DOHH2 (cell line): Measurements from ENCODE around the gene LRTM1.

Experiments used
- H3F3A ChIP-seq: fragments of 200-600 bp; sonication (generic), shearing (Covaris generic); 2 replicates; pipeline ENCODE4 v1.6.0; 2016; ENCODE audit warnings: antibody characterized with exemption, mild to moderate bottlenecking; ENCODE audit not compliant: control insufficient read depth, insufficient read depth
- H3K27ac ChIP-seq: fragments of 200-600 bp; sonication (generic); 2 replicates; pipeline ENCODE4 v1.5.1; 2014; ENCODE audit warnings: low read depth, mild to moderate bottlenecking, low read length, moderate library complexity
- H3K27me3 ChIP-seq: fragments of 200-600 bp; sonication (generic); 2 replicates; pipeline ENCODE4 v1.6.1; 2014; ENCODE audit warnings: mild to moderate bottlenecking, low read length, mixed read lengths; ENCODE audit not compliant: control insufficient read depth
- H3K36me3 ChIP-seq: fragments of 200-600 bp; sonication (generic); 2 replicates; pipeline ENCODE4 v1.6.1; 2014; ENCODE audit warnings: mild to moderate bottlenecking, low read length, moderate library complexity, mixed read lengths; ENCODE audit not compliant: control insufficient read depth
- H3K4me1 ChIP-seq: fragments of 200-600 bp; sonication (generic); 2 replicates; pipeline ENCODE4 v1.6.1; 2014; ENCODE audit warnings: mild to moderate bottlenecking, low read length, mixed read lengths; ENCODE audit not compliant: control insufficient read depth
- H3K4me2 ChIP-seq: fragments of 200-600 bp; sonication (generic); 2 replicates; pipeline ENCODE4 v1.6.0; 2014; ENCODE audit warnings: mild to moderate bottlenecking, low read length, moderate library complexity
- H3K4me3 ChIP-seq: fragments of 200-600 bp; sonication (generic); 2 replicates; pipeline ENCODE4 v1.5.1; 2014; ENCODE audit warnings: mild to moderate bottlenecking, low read length, mixed read lengths
- H3K79me2 ChIP-seq: fragments of 200-600 bp; sonication (generic); 2 replicates; pipeline ENCODE4 v1.6.1; 2014; ENCODE audit warnings: mild to moderate bottlenecking, low read length, mixed read lengths; ENCODE audit not compliant: control insufficient read depth
- H3K9me2 ChIP-seq: fragments of 200-600 bp; sonication (generic); replicated peaks from 2 replicates; pipeline ENCODE4 v1.6.1; 2014; ENCODE audit warnings: mild to moderate bottlenecking, low read length, mixed read lengths; ENCODE audit not compliant: control insufficient read depth
- H3K9me3 ChIP-seq: fragments of 200-600 bp; sonication (generic); 2 replicates; pipeline ENCODE4 v1.6.1; 2014; ENCODE audit warnings: antibody characterized with exemption, low read length, mixed read lengths; ENCODE audit not compliant: control insufficient read depth, insufficient read depth
- H4K20me1 ChIP-seq: fragments of 200-600 bp; sonication (generic); 2 replicates; pipeline ENCODE4 v1.6.0; 2014; ENCODE audit warnings: low read depth, mild to moderate bottlenecking, antibody characterized with exemption, low read length, moderate library complexity; ENCODE audit not compliant: control insufficient read depth, insufficient read depth
- CTCF ChIP-seq: fragments of 200-600 bp; sonication (generic); IDR thresholded peaks from one replicate; pipeline ENCODE4 v1.5.1; 2014; ENCODE audit warnings: antibody characterized with exemption, mild to moderate bottlenecking, low read depth, low read length; ENCODE audit not compliant: poor library complexity, severe bottlenecking
- EZH2phosphoT487 ChIP-seq: fragments of 200-600 bp; sonication (generic); IDR thresholded peaks from 2 replicates; pipeline ENCODE4 v1.6.1; 2017; ENCODE audit warnings: borderline replicate concordance, mild to moderate bottlenecking, antibody characterized with exemption, low read length, moderate library complexity, mixed read lengths

Gene LRTM1

GRCh38 chr3:54962200-54962599 is 34.3 kb upstream of the LRTM1 start:
- Histone ChIP-seq H4K20me1 (no peaks in the 10 kb centered on the region), H3K27ac (no peak overlapping the region), H3F3A (no peaks in the 10 kb centered on the region), H3K9me2 (no peaks in the 10 kb centered on the region), H3K9me3 (no peaks in the 10 kb centered on the region), H3K27me3 (no peaks in the 10 kb centered on the region), H3K4me1 (no peaks in the 10 kb centered on the region), H3K36me3 (no peaks in the 10 kb centered on the region), H3K79me2 (no peaks in the 10 kb centered on the region), H3K4me3 (no peak overlapping the region), H3K4me2 (no peak overlapping the region)
- TF ChIP-seq EZH2phosphoT487 (no peak), CTCF (no peak)

GRCh38 chr3:54960701-54961100 is 32.8 kb upstream of the LRTM1 start:
- no peaks in the 10 kb centered on the region for H3K4me1 ChIP-seq
- no peaks in the 10 kb centered on the region for H3F3A ChIP-seq
- H4K20me1 ChIP-seq, result no peaks in the 10 kb centered on the region
- TF ChIP-seq CTCF (no peak), EZH2phosphoT487 (no peak)
- H3K79me2 ChIP-seq, result no peaks in the 10 kb centered on the region
- H3K4me2 ChIP-seq, result no peak overlapping the region
- H3K36me3 ChIP-seq, result no peaks in the 10 kb centered on the region
- H3K27ac ChIP-seq, result no peak overlapping the region
- no peaks in the 10 kb centered on the region for H3K27me3 ChIP-seq
- H3K4me3 ChIP-seq, result no peak overlapping the region
- no peaks in the 10 kb centered on the region for H3K9me2 ChIP-seq
- H3K9me3 ChIP-seq, result no peaks in the 10 kb centered on the region

- H3K9me2 ChIP-seq, result no peaks in the 10 kb centered on the region
- no peak overlapping the region for H3K4me3 ChIP-seq
- no peaks in the 10 kb centered on the region for H3K36me3 ChIP-seq
- no peaks in the 10 kb centered on the region for H3K4me1 ChIP-seq
- TF ChIP-seq EZH2phosphoT487 (no peak), CTCF (no peak)
- H3K27ac ChIP-seq, result no peak overlapping the region
- H3K4me2 ChIP-seq, result no peak overlapping the region
- H4K20me1 ChIP-seq, result no peaks in the 10 kb centered on the region
- no peaks in the 10 kb centered on the region for H3K9me3 ChIP-seq
- H3F3A ChIP-seq, result no peaks in the 10 kb centered on the region
- H3K27me3 ChIP-seq, result no peaks in the 10 kb centered on the region
- no peaks in the 10 kb centered on the region for H3K79me2 ChIP-seq
Measured at GRCh38 chr3:54960082-54960481, 32.2 kb upstream of the LRTM1 start.

- no peaks in the 10 kb centered on the region for H3K9me2 ChIP-seq
- no peaks in the 10 kb centered on the region for H3K9me3 ChIP-seq
- H4K20me1 ChIP-seq, result no peaks in the 10 kb centered on the region
- no peaks in the 10 kb centered on the region for H3K79me2 ChIP-seq
- H3K27me3 ChIP-seq, result no peaks in the 10 kb centered on the region
- H3K27ac ChIP-seq, result no peak overlapping the region
- H3K36me3 ChIP-seq, result no peaks in the 10 kb centered on the region
- H3K4me2 ChIP-seq, result no peak overlapping the region
- TF ChIP-seq EZH2phosphoT487 (no peak), CTCF (no peak)
- no peak overlapping the region for H3K4me3 ChIP-seq
- H3F3A ChIP-seq, result no peaks in the 10 kb centered on the region
- no peaks in the 10 kb centered on the region for H3K4me1 ChIP-seq
Measured at GRCh38 chr3:54957711-54958110, 29.9 kb upstream of the LRTM1 start.
